NT2/D1 (cell line): ENCODE results near the gene ITLN2.

ENCODE experiments used
- SUZ12 ChIP-seq: IDR thresholded peaks from 2 replicates; pipeline ENCODE4 v1.6.1; 2011; ENCODE audit not compliant: insufficient read length, insufficient read depth; ENCODE audit errors: extremely low read depth
- ZNF274 ChIP-seq: IDR thresholded peaks from 2 replicates; pipeline ENCODE4 v1.6.1; 2011; ENCODE audit warnings: mild to moderate bottlenecking, low read depth, low read length

GRCh38 chr1:160905617-160905989, 49.0 kb downstream of the ITLN2 start:
- no peak for TF ChIP-seq ZNF274
- TF ChIP-seq SUZ12: no peak
